Activated CD4-positive, alpha-beta T cell treated with anti-CD3 and anti-CD28 coated beads, Interleukin-2, amount 50 U/mL, for 24 hours (primary cell): ENCODE data around the gene NFATC1.
"Not testable (repeated sequence)": the region's sequence is repeated elsewhere in the genome, so short reads cannot be mapped to it uniquely, and the experiment has no call there.

ENCODE experiments used
- DNase-seq, 2 donors: peaks; one replicate each; pipeline ENCODE4 v3.0.0-alpha.2; 2020; ENCODE audit warnings: low read depth in 1 of 2, low spot score in 1 of 2

Gene NFATC1

DNA sequence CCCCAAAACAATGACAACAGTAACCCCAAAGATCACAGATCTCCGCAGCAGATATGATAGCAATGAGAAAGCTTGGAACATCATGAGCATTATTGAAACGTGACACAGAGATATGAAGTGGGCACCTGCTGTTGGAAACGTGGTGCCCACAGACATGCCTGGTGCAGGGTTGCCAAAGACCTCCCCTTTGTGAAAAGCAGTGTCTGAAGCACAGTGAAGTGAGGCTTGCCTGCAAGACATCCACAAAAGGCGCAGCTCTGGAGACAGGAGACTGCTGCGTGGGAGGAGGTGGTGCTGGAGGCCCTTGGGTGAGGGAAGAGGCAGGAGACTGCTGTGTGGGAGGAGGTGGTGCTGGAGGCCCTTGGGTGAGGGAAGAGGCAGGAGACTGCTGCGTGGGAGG lies 108.8 kb downstream of the NFATC1 start:
- DNase-seq: not testable (repeated sequence)

DNA sequence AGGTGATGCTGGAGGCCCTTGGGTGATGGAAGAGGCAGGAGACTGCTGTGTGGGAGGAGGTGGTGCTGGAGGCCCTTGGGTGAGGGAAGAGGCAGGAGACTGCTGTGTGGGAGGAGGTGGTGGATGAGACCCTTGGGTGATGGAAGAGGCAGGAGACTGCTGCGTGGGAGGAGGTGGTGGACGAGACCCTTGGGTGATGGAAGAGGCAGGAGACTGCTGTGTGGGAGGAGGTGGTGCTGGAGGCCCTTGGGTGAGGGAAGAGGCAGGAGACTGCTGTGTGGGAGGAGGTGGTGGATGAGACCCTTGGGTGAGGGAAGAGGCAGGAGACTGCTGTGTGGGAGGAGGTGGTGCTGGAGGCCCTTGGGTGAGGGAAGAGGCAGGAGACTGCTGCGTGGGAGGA lies 109.7 kb downstream of the NFATC1 start:
- DNase-seq: not testable (repeated sequence)

DNA sequence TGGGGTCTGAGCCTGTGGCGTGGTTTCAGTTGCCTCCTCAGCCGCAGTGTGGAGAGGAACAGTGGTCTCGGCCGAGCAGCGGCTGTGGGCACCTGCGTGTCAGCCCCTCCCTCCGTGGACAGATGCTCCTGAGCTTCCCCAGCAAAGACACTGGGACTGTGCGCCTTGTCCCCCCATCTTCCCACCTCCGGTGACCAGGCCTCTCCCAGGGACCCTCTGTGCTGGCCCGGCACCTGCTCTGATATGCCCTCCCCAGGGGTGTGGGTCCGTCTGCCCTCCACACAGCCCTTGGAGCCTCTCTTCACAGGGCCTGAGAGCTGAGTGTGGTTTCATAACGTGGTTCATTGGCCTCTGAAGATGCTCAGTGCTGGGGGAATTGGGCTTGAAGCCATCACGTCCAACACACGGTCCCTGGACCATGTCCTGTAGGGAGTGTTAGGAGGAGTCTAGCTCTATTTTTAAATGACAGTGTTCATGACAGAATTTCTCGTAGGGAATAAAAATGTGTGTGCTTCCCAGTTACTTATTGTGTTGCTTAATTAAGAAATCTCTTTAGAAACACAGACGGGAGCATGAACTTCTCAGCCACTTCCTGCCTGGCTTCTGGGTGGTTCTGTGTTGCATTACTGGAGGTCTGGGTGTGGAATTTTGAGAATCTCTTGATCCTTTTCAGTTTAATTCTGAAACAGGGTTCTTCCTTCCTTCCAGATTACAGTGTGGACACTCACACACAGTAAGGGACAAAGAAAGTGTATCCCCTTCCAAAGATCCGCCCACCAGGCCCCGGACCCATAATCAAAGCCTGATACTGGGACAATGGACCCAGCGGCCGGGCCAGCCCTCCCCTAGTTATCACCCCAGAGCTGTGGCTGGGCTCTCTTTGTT lies 110.7 kb downstream of the NFATC1 start:
- DNase-seq: no peak

DNA sequence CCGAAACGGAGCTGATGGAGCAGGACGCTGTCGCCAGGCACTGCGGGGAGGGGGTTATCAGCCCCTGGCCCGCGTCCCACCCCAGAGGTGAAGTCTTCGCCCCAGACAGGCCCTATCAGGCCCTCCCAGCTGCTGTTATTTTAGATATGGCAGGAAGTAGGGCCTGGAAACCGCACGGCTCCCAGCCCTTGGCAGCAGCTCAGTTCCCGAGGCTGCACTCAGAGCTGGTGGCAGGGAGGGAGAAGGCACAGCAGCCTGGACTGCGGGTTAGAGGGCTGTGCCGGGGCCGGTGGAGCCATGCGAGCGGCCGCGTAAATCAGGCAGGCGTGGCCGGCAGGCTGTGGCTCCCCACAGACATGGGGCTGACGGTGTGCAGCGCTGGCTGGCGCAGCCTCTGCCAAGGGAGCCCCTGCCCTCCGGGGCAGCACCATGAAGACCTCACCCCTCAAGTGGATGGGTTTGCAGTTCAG lies 111.4 kb downstream of the NFATC1 start:
- no peak for DNase-seq

DNA sequence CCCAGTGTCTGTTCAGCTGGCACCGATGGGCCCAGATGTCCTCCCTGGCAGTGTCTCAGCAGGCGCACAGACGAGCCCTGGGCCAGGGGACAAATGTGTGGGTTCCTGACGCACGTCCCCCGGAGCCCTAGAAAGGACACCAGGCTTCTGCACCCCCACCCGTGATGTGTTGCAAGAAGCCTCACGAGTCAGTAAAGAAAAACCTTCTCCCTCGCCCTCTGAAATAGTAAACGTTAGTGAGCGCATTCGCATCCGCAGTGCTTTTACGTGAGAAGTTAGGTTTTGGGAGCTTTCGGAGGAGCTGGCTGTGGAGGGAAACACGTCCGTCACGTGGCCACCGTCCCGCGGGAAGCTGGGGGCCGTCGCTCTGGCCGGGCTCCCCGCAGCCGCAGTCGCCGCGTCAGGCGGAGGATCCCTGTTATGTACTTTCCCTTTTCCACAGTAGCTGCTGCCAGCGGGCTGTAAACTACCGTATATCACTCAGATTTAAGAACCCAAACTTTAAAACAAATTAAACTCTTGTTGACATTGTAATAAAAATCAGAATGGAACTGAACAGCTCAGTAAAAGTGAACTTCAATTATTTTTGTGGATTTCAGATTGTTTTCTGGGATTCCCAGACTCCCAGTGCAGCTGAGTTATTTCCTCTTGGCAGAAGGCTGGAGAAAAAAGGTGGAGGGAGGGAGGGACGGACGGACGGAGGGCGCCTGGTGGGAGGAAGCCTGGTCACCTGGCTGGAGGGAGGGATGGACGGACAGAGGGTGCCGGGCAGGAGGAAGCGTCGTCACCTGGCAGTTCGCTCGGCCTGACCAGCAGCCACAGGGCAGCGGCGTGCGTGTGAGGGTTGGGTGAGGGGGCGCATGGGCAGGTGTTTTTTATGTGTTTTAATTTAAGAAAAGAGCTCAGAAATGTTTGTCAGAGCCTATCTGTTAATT lies 112.1 kb downstream of the NFATC1 start:
- DNase-seq: no peak

DNA sequence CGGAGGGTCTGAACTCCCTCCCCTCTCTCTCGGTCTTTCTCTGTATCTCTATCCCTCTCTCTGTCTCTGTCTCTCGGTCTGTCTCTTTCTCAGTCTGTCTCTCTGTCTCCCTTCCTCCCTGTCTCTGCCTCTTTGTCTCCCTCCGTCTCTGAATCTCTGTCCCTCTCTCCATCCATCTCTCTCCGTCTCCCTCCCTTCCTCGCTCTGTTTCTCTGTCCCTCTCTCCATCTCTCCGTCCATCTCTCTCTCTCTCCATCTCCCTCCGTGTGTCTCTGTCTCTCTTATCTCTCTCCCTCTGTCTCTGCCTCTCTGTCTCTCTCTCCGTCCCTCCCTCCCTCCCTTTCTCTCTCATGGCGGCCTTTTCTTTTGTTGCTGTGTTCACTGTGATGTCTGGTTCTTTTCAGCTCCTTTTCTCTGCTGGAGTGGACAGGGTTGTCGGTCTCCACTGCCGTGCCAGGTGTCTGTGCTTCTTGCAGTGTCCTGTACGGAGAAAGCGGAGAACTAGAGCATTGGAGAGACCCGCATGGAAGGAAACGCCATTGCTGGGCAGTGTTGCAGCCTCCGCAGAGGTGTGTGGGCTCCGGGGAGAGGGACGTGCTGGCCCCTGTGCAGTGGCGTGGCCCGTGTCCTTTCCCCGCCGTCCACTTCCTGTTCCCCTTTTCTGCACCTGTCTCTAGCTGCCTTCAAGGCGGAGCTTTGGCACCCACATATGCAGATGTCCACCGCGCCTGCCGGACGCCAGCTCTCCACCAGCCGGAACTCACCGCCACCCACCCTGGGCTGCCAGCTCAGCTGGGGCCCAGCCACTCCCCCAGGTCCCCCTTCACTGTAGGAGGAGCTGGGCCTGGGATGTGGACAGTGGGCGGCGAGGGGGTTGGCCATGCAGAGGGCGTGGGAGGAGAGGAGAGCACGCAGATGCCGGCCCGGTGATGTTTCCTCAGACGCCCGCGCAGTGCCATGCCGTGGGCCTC lies 113.1 kb downstream of the NFATC1 start:
- DNase-seq: no peak

DNA sequence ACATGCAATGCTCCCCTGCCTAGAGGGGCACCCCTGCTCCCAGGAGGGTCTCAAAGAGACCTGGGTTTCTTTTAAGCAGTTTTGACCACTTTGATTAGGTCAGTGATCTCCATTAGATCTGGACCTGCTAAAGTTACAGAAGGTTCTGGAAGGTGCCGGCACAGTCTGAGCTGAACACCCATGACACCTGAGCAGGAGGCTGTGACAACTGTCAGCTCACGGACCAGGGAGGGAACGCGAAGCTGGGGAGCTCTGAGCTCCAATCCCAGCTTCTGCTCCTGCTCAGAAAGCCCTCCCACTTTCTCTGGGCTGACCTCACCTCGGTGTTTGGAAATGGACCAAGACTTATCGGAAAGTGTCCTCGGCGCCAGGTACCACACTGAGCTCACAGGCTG lies 113.8 kb downstream of the NFATC1 start:
- DNase-seq: no peak

DNA sequence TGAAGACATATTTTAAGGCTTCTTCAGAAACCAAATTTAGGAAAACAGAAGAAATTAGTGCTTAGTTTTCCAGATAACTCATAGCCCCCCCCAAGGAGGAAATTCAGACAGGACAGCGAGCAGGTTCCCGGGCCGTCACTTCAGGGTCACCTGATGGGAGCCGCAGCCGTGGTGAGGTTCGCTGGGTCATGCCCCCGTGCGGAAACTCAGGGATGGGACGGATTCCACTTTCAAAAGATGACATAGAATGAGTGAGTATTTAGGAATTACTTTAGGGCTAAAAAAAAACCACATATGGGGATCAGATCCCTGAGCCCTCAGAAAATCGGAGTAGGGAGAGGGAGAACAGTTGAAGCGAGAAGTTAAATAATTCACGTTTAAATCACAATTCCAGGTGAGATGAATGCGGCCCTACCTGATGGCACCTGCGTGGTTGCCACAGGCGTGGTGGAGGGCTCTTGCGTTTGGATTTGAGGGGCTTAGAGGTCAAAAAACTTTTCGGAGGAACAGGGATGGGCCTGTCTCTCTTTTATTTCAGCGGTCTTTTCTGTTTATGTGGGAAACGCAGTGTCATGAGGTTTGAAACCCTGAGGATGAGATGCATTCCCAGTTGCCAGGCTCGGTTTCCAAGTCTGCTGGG lies 114.4 kb downstream of the NFATC1 start:
- no peak for DNase-seq

DNA sequence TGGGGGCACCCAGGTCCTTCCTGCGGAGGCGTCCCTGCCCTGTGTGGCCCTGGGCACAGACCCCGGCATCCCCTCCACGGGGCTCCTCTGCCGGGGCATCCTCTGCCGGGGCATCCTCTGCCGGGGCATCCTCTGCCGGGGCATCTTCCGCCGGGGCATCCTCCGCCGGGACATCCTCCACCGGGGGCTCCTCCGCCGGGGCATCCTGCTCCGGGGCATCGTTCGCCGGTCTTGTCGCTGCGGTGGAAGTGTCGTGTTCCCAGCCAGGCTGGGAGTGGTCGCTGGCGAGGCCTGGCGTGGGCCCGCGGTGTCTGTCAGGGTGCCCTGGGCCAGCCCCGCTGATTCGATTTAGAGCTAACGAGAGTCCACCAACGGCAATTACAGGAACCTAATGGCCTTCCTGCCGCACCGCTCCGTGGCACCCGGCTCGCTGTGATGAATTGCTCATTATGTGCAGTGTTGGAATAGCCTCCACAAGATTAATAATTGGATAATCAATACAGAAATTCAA lies 115.1 kb downstream of the NFATC1 start:
- no peak for DNase-seq

DNA sequence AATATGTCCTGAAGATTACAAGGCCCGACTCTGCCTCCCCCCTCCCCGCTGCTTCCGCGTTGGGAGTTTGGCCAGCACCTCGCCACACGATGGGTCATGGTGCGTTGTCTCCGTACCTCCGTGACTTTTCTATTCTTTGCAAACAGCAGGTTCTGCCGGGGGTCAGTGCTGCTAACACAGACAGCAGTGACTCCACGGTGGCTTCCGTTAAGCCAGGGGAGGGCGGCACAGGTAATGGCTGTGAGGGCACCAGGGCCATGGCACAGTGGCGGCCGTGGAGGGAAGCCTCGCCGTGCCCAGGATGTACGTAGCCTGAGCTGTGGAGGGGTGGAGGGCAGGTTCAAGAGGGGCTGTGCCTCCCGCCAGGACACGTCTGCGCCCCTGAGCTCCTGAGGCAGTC lies 115.5 kb downstream of the NFATC1 start:
- DNase-seq: no peak

DNA sequence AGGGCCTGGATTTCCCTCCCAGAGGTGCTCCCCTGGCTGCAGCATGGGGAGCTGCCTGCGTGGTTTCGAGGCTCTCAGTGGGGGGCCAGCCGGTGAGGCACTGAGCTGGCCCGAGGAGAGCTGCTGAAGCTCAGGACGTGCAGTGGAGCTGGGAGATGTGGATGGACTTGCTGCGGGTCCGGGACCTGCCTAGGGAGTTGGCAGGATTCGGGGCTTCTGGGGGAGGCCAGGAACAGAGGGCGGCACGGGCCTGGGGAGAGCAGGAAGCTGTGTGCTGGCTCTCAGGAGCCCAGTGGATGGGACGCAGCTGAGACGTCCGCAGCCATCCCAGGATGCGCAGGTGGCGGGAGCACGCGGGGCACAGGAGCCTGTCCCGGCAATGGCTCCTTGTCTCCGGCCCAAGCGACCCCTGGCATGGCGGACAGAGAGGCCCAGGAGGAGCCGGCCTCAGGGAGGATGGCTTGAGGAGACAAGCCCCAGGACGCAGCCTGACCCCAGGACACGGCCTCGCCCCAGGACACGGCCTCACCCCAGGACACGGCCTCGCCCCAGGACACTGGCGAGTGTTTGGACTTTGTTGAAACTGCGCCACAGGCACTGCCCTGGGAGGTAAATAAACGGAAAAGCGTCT lies 116.1 kb downstream of the NFATC1 start:
- no peak for DNase-seq

DNA sequence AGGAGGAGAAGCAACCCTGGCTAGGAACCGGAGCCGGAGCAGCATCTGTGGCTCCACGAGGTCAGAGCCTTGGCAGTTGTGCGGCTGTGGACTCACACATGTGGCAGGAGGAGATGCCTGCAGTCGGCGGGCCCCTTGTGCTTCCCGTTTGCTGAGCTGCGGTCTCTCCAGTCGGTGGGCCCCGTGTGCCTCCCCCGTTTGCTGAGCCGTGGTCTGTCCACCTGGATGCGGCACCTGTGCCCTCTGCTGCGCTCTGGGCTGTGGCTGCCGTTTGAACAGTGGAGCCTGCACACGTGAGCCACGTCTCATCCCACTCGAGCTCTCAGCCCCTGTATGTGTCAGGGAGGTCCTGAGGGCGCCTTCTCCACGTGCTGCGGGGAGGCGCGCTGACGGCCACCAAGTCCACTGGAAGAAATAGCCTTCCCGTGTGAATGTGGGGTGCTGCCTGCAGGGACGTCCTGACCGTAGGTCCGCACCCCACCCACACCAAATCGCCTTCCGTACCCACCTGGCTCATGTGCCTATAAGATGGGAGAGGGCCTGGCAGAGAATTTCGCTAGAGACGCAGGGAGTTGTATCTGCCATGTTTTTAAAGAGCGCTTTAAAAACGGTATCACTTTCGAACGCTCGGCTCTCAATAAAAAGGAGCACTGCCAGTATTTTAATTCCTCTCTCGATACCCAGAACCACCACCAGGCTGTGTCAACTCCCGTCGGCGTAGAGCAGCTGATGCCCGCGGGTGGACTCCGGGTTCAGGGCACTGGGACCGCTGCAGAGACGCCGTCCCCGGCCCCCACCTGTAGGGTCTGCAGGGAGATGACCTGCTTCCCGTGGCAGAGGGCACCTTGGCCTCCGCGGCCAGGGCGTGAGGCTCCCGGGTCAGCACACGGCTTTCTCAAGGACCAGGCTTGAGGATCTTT lies 117.0 kb downstream of the NFATC1 start:
- no peak for DNase-seq

DNA sequence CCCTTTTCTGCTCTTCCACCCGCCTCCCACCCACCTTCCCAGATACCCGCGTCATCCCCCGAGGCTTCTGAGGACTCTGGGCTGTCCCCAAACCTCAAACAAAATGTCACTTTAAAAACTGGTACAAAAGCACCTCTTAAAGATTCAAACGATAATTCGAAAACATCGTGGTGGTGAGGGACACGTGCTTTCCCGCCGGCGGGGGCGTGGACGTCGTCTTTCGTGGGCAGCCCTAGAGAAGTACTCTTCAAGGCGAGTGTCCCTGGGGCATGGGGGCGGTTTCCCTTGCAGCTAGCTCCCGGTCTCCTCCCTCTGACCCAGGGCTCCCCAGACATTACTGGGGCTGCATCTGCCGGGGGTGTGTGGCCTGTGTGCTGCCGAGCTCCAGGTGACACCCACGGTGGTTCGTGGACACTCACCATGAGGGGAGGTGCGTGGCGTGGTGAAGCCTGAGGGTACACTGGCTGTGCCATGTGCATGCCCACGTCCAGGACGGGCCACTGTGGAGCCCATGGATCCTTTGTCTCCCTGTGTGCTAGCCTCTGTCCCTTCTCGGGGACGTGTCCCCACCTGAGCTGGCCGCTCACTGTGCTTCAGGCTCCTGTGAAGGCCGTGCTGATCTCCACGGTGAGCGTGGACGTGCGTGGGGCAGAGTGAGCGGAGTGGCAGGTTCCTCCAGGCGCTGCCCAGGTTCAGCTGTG lies 117.8 kb downstream of the NFATC1 start:
- DNase-seq: no peak

DNA sequence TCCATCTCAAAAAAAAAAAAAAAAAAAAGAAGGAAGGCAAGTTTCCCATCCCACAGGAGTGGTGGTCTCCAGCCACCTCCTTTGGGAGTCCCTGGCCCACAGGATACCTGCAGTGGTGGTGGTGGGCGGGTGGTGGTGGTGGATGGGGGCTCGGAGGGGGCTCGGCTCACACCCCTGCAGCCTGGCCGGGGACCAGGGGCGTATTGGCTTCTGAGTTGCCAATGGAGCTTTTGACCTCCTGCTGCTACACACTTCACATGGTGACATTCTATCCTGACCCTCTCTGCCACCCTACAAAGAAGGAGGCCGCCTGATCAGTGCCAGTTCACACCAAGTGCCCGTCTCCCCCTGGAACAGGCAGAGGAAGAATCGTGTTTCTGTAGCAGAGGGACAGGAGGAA lies 119.6 kb downstream of the NFATC1 start:
- DNase-seq: no peak

DNA sequence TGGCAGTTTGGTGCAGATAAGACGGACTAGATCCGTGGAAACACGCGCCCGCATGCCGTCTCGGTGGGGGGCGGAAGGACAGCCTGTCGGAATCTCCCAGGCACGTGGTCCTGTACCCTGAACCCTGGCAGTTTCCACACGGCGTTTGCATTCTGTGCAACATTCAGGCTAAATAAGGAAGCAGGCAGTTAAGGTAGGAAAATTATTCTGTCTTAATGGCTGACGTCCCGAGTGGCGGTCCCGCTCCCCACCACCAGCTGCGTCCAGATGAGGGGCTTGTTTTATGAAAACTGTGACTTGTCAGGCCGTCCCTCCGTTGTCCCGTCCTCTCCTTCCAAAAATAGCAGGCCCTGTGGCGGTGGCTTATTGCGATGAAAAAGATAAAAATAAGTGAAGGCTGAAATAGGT lies 120.2 kb downstream of the NFATC1 start:
- DNase-seq: no peak

DNA sequence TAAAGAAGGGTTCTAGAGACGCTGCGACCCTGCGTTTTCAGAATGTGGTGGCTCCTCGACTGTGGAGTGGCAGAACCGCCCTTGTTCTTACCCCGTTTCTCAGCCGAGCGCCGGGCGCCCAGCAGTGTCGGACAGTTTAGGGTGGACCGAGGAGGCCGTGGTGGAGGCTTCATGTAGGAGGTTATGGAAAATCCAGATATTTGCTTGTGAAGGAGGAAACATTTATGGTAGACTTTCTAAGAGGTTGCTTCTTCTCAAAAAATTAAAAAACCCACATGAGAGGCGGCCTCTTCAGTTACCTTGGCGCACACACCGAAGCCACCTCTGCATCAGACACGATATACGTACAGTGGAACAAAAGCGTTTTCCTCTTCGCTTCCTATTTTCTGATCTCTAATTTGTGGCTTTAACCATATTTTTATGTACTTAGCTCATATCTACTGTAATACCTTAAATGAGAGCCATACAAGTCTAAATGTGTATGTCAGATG lies 120.8 kb downstream of the NFATC1 start:
- DNase-seq: no peak

DNA sequence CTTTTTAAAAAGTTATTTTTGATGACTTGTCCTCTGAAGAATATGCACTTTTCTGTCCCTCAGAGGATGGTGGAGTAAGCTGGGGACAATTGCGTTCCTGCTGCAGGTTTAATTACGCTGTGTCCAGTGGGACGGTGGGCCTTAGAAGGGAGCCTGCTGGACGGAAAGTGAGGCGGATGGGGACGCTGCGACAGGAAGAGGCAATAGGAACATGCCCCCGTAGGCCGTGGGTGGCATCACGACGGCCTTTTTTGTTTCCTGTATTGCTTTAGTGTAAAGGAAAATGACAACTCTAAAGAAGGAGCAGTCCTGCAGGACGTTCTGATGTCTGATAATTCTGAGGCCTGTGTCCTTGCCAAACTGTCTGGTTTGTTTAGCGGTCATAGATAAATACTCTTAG lies 121.6 kb downstream of the NFATC1 start:
- DNase-seq: peak in 1 of 2 donors; percentile 45
